Activated CD8-positive, alpha-beta T cell treated with anti-CD3 and anti-CD28 coated beads for 36 hours (primary cell): ENCODE data around the gene RAD50. TPM values are rescaled to one million over a fixed set of nuclear protein-coding genes. Genes with fewer than 3 reads are reported as not detected.

Source experiments
- ATAC-seq: fragments of 200-7000 bp; cut with Tn5 transposase; one replicate; pipeline ENCODE4 v1.10.0; 2021; ENCODE audit warnings: mild to moderate bottlenecking, moderate library complexity
- CTCF ChIA-PET: fragments of 350-600 bp; sonication (Branson Sonifier 250); formaldehyde crosslinking; loops from one replicate; lab custom pipeline; 2021; ENCODE audit warnings: antibody characterized with exemption; lab: Charles Lee
- POLR2A ChIA-PET: fragments of 350-600 bp; sonication (Branson Sonifier 250); formaldehyde crosslinking; loops from one replicate; lab custom pipeline; 2021; ENCODE audit warnings: antibody characterized with exemption; lab: Charles Lee
- DNase-seq: peaks from one replicate; pipeline ENCODE4 v3.0.0-alpha.2; 2020
- H3K27ac Mint-ChIP-seq: one replicate; pipeline ENCODE4 v1.8.0; 2021; ENCODE audit warnings: mild to moderate bottlenecking, mixed read lengths
- H3K27me3 Mint-ChIP-seq: one replicate; pipeline ENCODE4 v1.8.0; 2021; ENCODE audit warnings: mixed read lengths
- H3K36me3 Mint-ChIP-seq: one replicate; pipeline ENCODE4 v1.8.0; 2021; ENCODE audit warnings: low read depth, mixed read lengths
- H3K4me1 Mint-ChIP-seq: one replicate; pipeline ENCODE4 v1.8.0; 2021; ENCODE audit warnings: low read depth, mixed read lengths
- H3K4me3 Mint-ChIP-seq: one replicate; pipeline ENCODE4 v1.8.0; 2021; ENCODE audit warnings: mild to moderate bottlenecking, moderate library complexity, mixed read lengths
- H3K9me3 Mint-ChIP-seq: one replicate; pipeline ENCODE4 v1.8.0; 2021; ENCODE audit warnings: mixed read lengths
- CTCF ChIP-seq: fragments of 200-600 bp; IDR thresholded peaks from one replicate; pipeline ENCODE4 v1.8.0; 2022; ENCODE audit warnings: antibody characterized with exemption, mild to moderate bottlenecking
- intact Hi-C: fragments of 100-400 bp; cut with micrococcal nuclease; formaldehyde crosslinking; loops from one replicate; pipeline ENCODE4 v1.10.0; 2022
- total RNA-seq, 2 experiments: library from RNA; stranded (reverse); gene quantifications; one replicate each; pipeline ENCODE4 v1.2.3, GENCODE V29; 2021

Gene RAD50
- total RNA-seq, 2 experiments from 2014 or later = 46.4 to 48.9 TPM

GRCh38 chr5:132648355-132648754, 91.6 kb downstream of the RAD50 start:
- no peak for DNase-seq
- CTCF ChIA-PET = interaction anchor here (1.2 to 1.6 kb wide), 2 partner anchors 10 to 11 kb away, joined by 4 to 5 read pairs; no protein-coding TSS in a partner anchor
- Mint-ChIP-seq H3K27ac (no peak overlapping the region), H3K27me3 (peaks cover 11% of the 10 kb centered on the region), H3K4me1 (peaks cover 12% of the 10 kb centered on the region), H3K36me3 (peaks cover 27% of the 10 kb centered on the region), H3K4me3 (no peak overlapping the region), H3K9me3 (peaks cover 23% of the 10 kb centered on the region)
- TF ChIP-seq CTCF = no peak
- POLR2A ChIA-PET = interaction anchor here (1.2 kb wide), 2 partner anchors 9 to 109 kb away, joined by 3 read pairs; no protein-coding TSS in a partner anchor
- ATAC-seq = no peak
- intact Hi-C loops = no loop called here

GRCh38 chr5:132651838-132652469, 95.2 kb downstream of the RAD50 start:
- CTCF ChIA-PET = no interaction called here

GRCh38 chr5:132653716-132654115, 96.9 kb downstream of the RAD50 start:
- Mint-ChIP-seq H3K27me3 (peaks cover 38% of the 10 kb centered on the region), H3K4me3 (no peak overlapping the region)
- no peak for ATAC-seq

More at GRCh38 chr5:132651838-132652469, 95.2 kb downstream of the RAD50 start:
- intact Hi-C loops = no loop called here
- no peak overlapping the region for H3K27ac Mint-ChIP-seq
- ATAC-seq (no peak), DNase-seq (no peak)
- H3K9me3 Mint-ChIP-seq = peaks cover 23% of the 10 kb centered on the region
- peaks cover 13% of the 10 kb centered on the region for H3K36me3 Mint-ChIP-seq
- POLR2A ChIA-PET = no interaction called here
- TF ChIP-seq CTCF = no peak
- peaks cover 29% of the 10 kb centered on the region for H3K27me3 Mint-ChIP-seq
- H3K4me3 Mint-ChIP-seq = no peak overlapping the region
- H3K4me1 Mint-ChIP-seq = peaks cover 17% of the 10 kb centered on the region

GRCh38 chr5:132655821-132656773, 99.3 kb downstream of the RAD50 start:
- Mint-ChIP-seq H3K4me1 (peaks cover 38% of the 10 kb centered on the region), H3K4me3 (peak overlapping the region; percentile 55), H3K9me3 (peaks cover 2% of the 10 kb centered on the region), H3K27me3 (peaks cover 38% of the 10 kb centered on the region), H3K27ac (peak overlapping the region; percentile 57), H3K36me3 (no peaks in the 10 kb centered on the region)
- peak; percentile 66 for ATAC-seq
- intact Hi-C loops = no loop called here
- CTCF ChIA-PET = no interaction called here
- DNase-seq = peak; percentile 69
- TF ChIP-seq CTCF = no peak
- POLR2A ChIA-PET = interaction anchor here (0.6 to 9.9 kb wide), 3 partner anchors 11 to 737 kb away, joined by 4 to 102 read pairs (median 4); no protein-coding TSS in a partner anchor

More at GRCh38 chr5:132653716-132654115, 96.9 kb downstream of the RAD50 start:
- ChIA-PET CTCF (interaction anchor here (0.7 kb wide), 1 partner anchor 127 kb away, joined by 3 read pairs; no protein-coding TSS in a partner anchor), POLR2A (no interaction called here)
- Mint-ChIP-seq H3K27ac (no peak overlapping the region), H3K9me3 (peaks cover 8% of the 10 kb centered on the region), H3K36me3 (peaks cover 2% of the 10 kb centered on the region), H3K4me1 (peaks cover 29% of the 10 kb centered on the region)
- intact Hi-C loops = no loop called here
- TF ChIP-seq CTCF = no peak
- DNase-seq = no peak
